ENCODE measurements around the gene FRMPD4.
"Not testable (repeated sequence)": the region's sequence is repeated elsewhere in the genome, so short reads cannot be mapped to it uniquely, and the experiment has no call there.

Gene FRMPD4

DNA sequence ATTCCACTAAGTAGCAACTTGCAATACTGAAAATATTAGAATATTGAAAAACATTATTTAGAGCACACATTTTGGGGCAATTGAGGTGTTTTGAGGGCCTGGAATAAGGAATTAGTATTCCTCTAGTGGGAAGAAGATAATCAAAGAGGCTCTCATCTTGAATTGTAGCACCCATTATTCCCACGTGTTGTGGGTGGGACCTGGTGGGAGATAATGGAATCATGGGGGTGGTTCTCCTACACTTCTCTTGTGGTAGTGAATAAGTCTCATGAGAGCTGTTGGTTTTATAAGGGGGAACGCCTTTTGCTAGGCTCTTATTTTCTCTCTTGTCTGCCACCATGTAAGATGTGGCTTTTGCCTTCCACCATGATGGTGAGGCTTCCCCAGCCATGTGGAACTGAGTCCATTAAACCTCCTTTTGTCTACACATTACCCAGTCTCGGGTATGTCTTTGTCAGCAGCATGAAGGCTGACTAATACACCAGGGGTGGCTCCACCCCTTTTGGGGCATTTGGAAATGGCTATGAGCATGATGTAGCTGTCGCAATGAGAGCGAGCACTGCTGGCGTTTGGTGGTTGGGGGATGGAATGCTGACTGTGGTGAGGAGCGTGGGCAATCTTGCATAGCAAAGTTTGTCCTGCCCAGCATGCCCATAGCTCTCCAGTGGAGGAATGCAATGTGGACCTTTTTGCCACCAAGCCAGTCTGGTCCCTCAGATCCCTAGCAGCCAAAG is 308.2 kb downstream of the FRMPD4 start:
- DNase-seq: no peak

DNA sequence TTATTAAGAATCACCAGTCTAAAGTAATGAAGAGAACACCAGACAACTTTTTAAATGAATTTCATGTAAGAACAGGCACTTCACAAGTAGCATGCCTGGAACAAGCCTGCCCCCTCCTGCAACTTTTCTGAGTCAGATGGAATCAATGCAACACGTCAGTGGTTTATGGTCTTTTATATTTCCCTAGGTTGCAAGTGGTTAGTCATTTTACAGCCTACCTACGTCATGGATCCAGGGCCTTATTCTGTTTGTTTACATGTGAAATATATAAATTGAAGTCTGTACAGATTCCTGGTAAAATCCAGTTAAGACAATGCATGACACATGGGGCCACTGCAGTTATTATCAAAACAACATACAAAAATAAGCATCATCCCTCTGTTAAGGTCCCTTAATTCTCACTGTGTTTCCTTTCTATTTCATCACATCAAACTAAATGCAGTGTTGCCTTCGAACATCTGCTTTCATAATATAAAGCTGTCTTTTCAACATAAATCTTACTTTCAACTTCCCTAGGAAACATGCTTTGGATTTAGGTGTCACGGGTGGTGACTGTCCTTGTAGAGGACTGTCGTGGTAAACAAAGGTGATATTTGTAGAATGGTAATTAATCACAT is 309.3 kb downstream of the FRMPD4 start:
- DNase-seq: no peak

DNA sequence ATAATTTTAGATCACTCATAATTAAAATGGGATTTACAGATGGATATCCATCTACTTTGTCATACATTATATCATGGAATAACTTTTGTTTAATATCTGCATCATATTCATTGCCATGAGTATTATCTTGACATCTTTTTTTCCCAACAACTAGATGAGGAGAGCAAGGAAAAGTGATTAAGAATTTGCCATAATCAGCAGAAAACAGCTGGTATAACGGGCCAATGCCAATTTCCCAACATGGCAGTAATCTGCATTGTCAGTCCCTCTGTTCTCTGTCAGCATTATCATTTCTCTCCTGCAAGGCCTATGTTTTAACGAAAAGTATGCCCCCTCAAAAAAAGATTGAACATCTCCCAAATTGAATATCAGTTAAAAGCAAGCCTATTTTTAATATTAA is 314.0 kb downstream of the FRMPD4 start:
- no peak for DNase-seq

DNA sequence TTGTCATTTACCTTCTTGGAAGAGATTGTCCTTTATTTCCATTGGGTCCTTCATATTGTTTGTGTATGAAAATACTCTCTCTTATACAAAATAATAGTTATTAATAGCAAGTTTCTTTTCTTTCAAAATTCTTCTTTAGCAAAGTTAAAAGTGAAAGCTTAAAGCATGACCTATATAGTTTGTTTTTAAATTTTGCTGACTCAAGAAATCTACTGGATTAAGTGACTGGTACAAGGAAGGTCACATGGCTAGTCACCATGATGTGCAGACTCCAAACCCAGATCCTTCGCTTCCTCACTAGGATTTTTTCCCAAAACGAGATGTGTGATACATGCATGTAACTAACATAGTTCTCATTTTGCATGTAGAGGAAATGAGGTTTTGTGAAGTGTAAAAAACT is 322.7 kb downstream of the FRMPD4 start:
- DNase-seq: no peak

DNA sequence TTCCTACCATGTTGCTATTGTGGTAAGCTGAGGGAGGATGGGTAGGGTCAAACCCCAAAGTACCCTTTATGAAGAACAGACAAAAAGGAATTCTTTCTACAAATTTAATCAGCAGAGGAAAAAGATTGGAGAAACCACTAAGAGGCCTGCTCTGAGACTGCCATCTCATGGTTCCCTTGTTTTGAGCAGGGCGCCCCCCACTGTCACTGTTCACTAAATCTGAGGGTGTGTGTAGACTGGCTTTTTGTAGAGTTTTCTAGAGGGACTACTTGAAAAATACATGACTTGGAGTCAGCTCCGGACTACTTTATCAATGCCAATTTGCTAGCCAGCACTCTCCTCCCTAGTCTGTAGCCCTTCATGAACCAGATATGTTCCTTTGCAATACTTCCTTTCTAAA is 324.8 kb downstream of the FRMPD4 start:
- DNase-seq: no peak

DNA sequence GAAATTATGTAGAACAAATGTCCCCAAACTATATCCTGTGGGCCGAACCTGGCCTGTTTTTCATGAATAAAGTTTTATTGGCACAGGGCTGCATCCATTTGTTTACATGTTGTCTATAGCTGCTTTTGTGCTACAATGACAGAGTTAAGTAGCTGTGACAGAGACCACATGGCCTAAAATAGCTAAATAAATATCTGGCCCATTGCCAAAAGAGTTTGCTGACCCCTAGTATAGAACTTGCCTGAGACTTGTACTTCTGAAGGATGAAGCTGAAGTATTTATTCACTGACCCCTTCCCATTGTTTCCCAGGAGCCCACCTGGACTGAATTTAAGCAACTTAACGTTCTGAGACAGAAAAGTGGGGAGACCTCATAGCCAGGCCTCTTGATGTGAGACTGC is 325.6 kb downstream of the FRMPD4 start:
- DNase-seq: no peak

DNA sequence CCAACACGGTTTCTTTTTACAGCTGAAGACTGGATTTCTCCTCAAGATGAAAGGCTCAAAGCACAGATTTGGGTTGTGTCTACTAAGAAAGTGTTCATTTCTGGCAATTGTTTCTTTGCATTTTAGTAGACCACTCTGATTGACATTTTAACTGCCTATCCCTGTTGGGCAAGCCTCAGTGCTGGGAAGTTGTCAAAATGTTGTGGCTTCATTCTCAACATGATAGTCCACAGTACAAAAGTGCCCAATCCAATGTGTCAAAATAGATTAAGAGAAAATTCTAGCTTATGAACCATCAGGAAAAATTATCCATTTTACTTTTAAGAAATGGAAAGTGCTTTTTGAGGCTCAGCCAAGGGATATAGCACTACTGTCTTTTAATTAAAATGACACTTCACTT is 329.0 kb downstream of the FRMPD4 start:
- DNase-seq: no peak

DNA sequence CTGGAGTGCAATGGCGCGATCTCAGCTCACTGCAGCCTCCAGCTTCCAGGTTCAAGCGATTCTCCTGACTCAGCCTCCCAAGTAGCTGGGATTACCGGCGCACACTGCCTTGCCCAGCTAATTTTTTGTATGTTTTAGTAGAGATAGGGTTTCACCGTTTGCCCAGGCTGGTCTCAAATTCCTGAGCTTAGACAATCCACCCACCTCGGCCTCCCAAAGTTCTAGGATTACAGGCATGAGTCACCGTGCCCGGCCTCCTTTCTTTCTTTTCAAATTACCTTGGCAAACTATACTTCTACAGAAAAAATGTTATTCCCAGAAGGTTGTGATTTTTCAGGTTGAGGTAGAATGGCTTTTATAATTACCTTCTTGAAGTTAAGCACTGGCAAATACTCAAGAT is 331.0 kb downstream of the FRMPD4 start:
- no peak for DNase-seq

DNA sequence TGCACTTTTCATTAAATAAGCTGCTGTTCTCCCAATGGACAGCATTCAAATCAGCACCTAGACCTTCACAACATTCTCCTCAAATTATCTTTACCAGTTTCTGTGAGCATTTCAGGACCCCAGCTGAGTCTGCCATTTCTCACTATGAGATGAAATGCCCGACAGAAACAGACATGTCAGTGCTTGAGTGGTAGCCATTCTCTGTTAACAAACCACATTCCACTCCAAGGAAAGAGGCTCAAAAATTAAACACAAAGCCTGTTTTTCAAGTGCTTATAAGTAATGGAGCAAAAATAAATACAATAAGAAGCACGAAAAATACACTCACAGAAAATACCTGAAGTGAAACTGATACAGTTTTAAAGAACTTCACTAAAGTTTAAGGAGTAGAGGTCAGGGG is 332.8 kb downstream of the FRMPD4 start:
- DNase-seq: no peak

DNA sequence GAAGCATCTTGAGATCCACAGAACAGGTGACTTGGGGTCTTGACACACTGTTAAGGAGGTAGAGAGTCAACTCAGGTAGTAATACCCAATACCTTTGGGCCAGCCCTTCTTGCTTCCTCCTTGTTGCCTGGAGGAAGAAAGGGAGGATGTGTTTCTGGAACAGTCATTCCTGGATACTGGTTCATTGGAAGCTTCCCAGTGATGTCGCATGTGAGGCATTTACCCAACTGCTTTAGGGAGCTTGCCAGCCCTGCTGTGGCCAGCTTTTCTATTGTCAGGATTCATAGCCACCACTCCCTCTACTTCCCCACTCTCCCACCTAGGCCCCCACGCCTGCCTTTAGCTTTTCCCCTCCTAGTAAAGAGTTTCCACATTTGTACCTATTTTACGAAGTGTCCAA is 342.7 kb downstream of the FRMPD4 start:
- no peak for DNase-seq

DNA sequence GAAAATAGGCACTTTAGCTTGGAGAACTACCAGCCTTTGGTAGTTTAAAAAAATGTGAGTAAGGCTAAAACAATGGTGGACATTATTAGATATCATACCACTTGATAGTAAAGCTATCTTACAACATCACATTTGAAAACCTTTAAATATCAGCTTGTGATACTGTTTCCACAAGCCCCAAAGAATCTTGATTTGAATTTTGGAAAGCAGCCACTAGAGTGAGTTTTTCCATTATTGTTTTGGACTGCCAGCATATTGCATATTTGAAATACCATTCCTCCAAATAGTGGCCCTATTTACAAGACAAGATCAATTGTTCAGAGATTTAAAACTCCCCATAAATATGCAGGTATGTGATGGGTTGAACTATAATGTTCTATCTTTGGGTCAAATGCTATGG is 349.9 kb downstream of the FRMPD4 start:
- DNase-seq: no peak

DNA sequence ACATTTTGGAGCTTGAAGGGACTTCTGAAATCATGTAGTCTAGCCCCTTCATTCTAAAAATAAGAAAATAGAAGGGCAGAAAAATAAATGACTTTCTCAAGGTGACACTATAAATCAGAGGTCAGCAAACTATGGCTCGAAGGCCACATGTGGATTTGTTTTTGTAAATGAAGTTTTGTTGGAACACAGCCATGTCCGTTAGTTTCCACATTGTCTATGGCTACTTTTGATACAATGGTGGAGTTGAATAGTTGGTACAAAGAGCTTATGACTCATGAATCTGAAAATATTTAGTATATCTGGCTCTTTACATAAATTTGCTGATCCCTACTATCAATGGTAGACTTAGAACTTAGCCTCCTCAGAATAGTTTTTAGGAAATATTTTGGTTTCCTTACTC is 350.5 kb downstream of the FRMPD4 start:
- no peak for DNase-seq

DNA sequence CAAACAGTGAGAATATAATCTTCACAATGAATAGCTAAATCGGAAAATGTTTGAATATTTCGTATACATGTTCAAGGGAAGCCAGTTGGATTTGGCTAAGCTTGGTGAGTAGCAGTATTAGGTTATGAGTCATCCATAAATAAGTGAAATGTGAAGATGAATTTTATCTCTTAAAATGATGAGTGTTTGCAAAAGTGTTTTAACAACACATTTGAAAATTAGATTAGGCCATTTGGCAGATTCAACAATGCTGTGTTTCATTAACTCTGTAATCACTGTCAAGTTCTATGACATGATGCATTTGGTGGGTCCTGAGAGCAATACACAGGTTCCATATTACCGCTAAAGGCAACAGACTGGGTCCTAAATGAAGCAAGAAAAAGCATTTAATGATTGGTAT is 351.1 kb downstream of the FRMPD4 start:
- no peak for DNase-seq

DNA sequence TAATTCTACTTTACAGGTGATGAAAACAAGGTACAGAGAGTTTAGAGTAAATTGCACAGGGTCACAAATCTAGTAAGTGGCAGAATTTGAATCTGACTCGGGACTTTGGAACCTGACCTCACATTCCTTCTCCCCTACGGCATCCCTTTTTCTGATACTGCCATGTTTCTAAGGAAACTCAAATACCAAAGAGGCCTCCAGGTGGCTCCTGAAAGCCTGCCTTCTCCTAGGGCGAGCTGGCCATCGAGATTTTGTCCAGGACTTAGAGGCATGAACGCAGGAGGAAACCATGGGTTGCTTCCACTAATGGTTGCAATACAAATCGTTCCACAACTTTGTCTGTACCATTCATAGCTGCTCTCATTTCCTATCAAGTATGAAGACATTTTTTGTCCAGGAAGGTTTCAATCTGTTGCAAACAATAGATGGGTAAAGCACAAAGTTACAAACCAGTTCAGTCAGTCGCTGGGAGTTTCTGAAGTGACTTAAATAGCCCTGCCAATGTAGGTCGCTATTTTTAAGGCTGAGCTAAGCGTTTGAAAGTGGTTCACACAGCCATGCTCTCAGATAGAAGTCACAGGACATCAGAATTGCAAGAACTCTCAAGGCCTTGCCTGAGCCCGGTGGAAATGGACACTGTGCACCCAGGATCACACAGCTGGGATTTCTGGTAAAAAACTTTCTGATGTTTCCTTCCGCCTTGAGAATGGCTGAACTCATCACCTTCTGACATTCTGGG is 356.3 kb downstream of the FRMPD4 start:
- no peak for DNase-seq

DNA sequence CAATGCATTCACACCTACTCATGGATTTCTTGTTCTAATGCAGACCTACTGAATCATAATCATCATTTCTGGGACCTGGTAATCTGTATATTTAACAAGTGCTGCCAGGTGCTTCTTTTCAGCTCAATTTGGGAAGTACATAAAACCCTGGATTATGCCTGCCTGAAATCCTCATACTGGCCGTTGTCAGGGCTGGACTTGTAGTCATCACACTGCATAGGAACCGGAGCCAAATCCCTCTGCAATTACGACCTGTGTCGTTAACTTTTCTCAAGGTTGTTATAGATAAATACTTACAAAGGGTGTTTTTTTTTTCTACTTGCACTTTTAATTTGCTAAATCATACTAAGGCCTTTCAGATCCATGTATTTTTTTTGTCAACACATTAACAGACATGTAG is 358.1 kb downstream of the FRMPD4 start:
- no peak for DNase-seq

DNA sequence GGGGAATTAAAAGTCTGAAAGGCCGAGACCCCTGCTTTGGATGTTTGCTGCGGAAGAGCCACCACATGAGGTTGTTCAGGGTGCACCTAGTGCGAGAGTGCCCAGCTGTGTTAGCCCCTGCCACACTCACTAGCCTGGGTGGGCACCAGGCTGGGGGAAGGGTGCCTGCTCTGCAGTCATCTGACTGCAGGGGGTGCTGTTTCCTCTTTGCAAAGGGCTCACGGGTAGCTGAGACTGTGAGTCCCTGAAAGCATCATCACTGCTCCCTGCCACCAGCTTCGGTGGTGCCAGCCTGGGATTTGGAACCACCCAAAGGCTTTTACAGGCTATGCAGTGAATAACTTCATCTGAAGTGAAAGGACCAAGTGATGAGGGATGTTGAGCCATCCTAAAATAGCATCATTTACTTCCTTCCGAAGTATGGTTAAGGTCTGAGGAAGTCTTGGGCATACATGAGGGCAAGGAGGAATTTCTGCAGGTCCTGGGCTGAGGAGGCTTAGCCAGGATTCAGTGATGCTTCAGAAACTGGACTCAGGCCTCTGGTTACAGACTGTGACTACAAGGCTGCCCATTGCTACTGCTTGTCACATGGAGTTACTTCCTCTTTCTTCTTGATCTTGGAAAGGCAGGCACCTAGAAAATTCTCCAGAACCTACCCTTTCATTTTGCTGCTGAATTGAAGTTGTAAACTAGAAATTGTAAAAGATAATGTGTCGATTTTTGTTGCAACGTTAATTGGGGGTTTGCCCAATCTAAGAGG is 359.7 kb downstream of the FRMPD4 start:
- no peak for DNase-seq

DNA sequence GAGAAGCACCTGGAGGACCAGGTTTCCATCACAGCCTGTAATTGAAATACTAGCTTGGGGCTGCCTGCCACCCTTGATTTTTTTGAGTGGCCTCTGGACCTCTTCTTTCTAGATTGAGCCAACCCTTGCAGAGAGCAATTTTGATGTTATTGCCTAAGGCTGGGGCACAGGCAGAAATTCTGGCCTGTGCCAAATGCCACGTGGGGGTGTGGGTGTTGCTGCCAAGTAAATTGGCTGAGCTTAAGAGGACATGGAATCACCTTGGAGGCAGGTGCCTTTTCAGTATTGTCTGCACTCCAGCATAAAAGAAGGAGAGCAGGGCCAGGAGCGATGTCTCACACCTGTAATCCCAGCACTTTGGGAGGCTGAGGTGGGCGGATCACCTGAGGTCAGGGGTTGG is 366.9 kb downstream of the FRMPD4 start:
- DNase-seq: no peak

DNA sequence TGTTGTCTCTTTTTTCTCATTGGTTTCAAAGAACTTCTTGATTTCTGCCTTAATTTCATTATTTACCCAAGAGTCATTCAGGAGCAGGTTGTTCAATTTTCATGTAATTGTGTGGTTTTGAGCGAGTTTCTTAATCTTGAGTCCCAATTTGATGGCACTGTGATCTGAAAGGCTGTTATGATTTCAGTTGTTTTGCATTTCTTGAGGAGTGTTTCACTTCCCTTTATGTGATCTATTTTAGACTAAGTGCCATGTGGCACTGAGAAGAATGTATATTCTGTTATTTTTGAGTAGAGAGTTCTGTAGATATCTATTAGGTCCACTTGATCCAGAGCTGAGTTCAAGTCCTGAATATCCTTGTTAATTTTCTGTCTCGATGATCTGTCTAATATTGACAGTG is 377.1 kb downstream of the FRMPD4 start:
- DNase-seq: not testable (repeated sequence)

DNA sequence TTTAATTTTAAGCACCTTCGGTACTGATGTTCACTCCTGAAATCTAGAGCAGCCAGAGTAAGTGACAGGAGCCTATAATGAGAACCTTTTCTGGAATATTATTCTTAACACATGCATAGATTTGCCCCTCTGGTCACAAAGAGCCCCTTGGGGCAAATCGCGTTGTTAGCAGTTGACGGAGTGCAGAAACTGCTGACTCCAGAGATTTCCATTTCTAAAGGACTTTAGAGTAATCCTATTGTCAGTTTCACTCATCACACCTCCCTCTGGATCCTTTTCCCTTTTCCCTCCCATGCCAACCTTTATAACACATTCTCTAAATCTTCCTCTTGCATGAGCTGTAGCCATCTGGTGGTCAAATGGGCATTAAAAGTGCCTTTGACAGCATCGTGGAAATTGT is 388.0 kb downstream of the FRMPD4 start:
- DNase-seq: no peak

DNA sequence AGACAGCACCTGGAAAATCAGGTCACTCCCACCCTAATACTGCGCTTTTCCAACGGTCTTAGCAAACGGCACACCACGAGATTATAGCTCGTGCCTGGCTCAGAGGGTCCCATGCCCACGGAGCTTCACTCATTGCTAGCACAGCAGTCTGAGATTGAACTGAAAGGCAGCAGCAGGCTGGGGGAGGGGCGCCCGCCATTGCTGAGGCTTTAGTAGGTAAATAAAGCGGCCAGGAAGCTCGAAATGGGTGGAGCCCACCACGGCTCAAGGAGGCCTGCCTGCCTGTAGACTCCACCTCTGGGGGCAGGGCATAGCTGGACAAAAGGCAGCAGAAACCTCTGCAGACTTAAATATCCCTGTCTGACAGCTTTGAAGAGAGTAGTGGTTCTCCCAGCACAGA is 399.8 kb downstream of the FRMPD4 start:
- DNase-seq: not testable (repeated sequence)

DNA sequence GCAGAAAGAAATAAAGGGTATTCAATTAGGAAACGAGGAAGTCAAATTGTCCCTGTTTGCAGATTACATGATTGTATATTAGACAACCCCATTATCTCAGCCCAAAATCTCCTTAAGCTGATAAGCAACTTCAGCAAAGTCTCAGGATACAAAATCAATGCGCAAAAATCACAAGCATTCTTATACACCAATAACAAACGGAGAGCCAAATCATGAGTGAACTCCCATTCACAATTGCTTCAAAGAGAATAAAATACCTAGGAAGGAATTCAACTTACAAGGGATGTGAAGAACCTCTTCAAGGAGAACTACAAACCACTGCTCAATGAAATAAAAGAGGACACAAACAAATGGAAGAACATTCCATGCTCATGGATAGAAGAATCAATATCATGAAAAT is 404.0 kb downstream of the FRMPD4 start:
- DNase-seq: not testable (repeated sequence)

DNA sequence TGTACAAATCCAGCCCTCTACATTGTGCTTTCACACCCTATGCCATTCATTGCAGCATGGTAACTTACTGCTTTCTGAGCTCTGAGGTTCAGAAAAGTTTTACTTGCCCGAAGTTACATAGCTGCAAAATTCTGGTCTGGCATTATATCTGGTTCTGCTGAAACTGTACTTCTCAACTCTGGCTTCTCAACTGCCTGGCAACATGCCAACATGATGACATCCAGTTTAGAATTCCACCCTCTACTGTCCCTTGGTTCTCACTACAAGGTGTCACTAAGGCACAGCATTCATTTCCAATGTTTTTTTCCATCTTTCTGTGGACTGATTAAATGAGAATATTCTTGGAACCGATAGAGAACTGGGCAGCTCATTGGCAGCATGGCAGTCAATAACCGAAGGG is 410.1 kb downstream of the FRMPD4 start:
- DNase-seq: no peak

DNA sequence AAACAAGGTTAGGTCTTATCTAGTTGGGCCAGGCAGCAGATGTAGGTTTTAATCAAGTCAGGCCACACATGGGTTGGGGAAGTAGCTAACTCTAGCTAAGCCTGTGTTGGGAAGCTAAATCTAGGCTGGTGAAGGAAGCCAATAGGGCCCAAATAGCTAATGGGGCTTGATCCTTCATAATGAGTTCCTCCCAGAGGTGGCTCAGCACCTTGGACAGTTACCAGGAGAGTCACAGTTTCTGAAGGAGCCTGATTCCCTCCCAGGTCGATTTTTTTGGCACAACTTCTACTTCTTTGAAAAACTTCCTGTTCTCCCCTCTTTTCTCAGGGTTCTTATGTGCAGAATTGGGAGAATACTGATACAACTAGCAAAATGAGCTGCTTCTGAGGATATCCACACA is 410.5 kb downstream of the FRMPD4 start:
- no peak for DNase-seq

DNA sequence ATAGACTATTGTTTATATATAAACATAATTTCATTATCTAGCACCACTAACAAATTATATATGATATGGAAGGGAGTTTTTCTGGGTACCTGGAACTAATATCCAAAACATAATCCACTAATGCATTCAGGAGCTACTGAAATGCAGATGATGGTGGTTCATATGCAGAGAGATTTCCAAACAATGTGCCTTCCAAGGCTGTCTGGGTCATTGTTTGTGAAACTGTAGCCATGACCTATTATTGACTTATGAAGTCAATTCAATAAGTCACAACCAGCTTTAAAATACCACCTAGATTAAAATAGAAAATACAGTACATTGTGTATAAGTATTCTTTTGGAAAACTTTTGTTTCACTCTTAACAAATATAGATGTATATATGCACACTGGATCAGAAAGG is 415.9 kb downstream of the FRMPD4 start:
- DNase-seq: no peak

Measured in GOT3 (cell line).